ENCODE measurements around the gene ERBB2. TPM values are rescaled to one million over a fixed set of nuclear protein-coding genes. Genes with fewer than 3 reads are reported as not detected.

Gene ERBB2
- total RNA-seq, 1 donor from 2014 or later: 66.2 TPM

DNA sequence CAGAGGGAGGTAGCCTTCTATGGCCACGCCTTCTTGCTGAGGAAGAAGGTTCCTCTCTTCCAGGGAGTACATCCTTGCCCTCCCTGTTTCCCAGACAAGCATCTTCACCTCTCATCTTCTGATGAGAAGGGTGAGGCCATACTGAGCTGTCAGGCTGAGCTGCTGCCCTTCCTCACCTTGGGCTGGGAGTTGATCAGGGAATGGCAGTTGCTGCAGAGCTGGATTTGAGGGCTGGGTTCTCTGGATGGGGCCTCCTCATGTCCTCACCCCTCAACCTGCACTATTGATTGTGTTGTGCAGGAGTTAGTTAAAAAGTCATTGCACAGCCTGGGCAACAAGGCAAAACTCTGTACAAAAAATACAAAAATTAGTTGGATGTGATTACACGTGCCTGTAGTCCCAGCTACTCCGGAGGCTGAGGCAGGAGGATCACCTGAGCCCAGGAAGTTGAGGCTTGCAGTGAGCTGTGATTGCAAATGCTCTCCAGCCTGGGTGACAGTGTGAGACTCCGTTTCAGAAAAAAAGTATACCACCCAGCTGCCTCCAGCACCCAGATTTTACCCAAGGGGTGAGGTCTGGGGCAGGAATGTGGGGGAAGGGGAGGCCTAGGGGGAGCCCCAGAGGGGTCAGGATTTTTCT is 2.0 kb downstream of the ERBB2 start:
- DNase-seq (ENCODE audit: extremely low spot score, unreplicated experiment): no peak
- H3K4me3 Mint-ChIP-seq (ENCODE audit: unreplicated experiment): peak overlapping the region; percentile 78
- TF ChIP-seq, protein P1, sequence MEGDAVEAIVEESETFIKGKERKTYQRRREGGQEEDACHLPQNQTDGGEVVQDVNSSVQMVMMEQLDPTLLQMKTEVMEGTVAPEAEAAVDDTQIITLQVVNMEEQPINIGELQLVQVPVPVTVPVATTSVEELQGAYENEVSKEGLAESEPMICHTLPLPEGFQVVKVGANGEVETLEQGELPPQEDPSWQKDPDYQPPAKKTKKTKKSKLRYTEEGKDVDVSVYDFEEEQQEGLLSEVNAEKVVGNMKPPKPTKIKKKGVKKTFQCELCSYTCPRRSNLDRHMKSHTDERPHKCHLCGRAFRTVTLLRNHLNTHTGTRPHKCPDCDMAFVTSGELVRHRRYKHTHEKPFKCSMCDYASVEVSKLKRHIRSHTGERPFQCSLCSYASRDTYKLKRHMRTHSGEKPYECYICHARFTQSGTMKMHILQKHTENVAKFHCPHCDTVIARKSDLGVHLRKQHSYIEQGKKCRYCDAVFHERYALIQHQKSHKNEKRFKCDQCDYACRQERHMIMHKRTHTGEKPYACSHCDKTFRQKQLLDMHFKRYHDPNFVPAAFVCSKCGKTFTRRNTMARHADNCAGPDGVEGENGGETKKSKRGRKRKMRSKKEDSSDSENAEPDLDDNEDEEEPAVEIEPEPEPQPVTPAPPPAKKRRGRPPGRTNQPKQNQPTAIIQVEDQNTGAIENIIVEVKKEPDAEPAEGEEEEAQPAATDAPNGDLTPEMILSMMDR (IDR thresholded peaks at IDR 0.05): no peak
- H3K4me1 Mint-ChIP-seq (ENCODE audit: unreplicated experiment): peaks cover 34% of the 10 kb centered on the region
- H3K9me3 Mint-ChIP-seq (ENCODE audit: unreplicated experiment): no peaks in the 10 kb centered on the region
- H3K27ac Mint-ChIP-seq (ENCODE audit: unreplicated experiment): peak overlapping the region; percentile 40
- H3K27me3 Mint-ChIP-seq (ENCODE audit: unreplicated experiment): no peaks in the 10 kb centered on the region
- H3K36me3 Mint-ChIP-seq (ENCODE audit: unreplicated experiment): no peaks in the 10 kb centered on the region

DNA sequence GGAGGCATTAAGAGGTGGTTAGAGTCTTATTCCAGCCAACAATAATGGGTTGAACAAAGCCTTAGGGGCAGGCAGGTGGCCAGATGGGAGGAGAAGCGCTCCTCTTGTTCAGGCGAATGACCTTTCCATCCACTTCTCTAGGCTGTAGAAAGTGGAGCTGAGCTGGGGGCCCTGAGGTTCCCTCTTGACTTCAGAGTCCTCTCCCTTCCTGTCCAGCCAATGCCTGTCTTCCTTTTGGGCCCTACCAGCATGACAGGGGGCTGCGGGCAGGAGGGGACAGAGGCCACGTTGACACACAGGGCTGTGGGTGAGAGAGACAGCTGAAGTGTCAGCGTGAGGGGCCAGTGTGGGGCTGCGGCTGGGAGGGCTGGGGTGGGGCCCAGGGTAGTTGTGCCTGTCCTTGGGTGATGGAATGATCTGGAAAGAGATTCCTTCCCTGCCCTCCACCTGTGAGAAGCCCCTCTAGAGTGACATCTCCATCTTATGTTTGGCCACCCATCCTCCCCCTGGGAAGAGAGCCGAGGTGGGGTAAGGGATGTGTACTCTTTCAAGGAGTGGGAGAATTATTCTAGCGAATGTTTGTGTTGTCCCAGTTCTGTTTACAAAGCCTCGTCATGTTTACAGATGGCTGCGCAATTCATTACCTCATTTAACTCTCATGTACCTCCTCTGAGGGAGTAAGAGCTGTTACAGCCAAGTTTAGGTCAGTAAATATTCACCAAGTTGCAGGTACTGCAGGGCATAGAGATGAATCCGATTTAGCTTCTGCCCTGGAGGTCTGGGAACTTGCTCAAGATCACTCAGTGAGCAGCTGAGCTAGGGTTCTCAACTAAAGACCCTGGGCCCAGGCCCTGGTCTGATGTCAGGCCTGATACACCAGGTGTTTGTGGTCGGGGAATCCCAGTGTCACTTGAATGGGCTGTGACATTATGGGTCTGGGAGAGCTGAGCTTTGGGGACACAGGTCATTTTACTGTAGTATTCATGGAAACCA is 3.3 kb downstream of the ERBB2 start:
- Mint-ChIP-seq H3K36me3 (ENCODE audit: unreplicated experiment) (no peaks in the 10 kb centered on the region), H3K4me3 (ENCODE audit: unreplicated experiment) (no peak overlapping the region), H3K4me1 (ENCODE audit: unreplicated experiment) (peaks cover 34% of the 10 kb centered on the region), H3K9me3 (ENCODE audit: unreplicated experiment) (no peaks in the 10 kb centered on the region), H3K27me3 (ENCODE audit: unreplicated experiment) (no peaks in the 10 kb centered on the region), H3K27ac (ENCODE audit: unreplicated experiment) (no peak overlapping the region)
- no peak for DNase-seq (ENCODE audit: extremely low spot score, unreplicated experiment)
- TF ChIP-seq, protein P1 (IDR thresholded peaks at IDR 0.05): no peak

DNA sequence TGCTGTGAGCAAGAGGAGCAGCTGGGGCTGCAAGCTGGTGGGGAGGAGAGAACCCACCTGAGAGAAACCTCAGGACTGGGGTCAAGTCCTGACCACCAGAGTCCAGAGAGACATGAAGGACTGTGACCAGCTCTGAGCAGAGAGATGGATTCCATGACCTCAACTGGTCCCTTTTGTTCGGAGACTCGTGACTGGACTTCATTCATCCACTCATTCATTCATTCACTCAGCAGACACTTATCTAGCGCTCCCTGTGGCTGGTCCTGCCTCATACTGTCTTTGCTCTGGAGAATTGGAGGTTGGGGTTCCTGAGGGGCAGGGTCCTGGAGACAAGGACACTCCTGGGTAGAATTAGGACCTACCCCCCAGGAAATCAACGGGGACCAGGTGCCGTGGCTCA is 4.0 kb downstream of the ERBB2 start:
- Mint-ChIP-seq H3K36me3 (ENCODE audit: unreplicated experiment) (no peaks in the 10 kb centered on the region), H3K27ac (ENCODE audit: unreplicated experiment) (no peak overlapping the region), H3K27me3 (ENCODE audit: unreplicated experiment) (no peaks in the 10 kb centered on the region), H3K4me1 (ENCODE audit: unreplicated experiment) (peaks cover 32% of the 10 kb centered on the region), H3K9me3 (ENCODE audit: unreplicated experiment) (no peaks in the 10 kb centered on the region), H3K4me3 (ENCODE audit: unreplicated experiment) (no peak overlapping the region)
- TF ChIP-seq, protein P1 (IDR thresholded peaks at IDR 0.05): no peak
- no peak for DNase-seq (ENCODE audit: extremely low spot score, unreplicated experiment)

DNA sequence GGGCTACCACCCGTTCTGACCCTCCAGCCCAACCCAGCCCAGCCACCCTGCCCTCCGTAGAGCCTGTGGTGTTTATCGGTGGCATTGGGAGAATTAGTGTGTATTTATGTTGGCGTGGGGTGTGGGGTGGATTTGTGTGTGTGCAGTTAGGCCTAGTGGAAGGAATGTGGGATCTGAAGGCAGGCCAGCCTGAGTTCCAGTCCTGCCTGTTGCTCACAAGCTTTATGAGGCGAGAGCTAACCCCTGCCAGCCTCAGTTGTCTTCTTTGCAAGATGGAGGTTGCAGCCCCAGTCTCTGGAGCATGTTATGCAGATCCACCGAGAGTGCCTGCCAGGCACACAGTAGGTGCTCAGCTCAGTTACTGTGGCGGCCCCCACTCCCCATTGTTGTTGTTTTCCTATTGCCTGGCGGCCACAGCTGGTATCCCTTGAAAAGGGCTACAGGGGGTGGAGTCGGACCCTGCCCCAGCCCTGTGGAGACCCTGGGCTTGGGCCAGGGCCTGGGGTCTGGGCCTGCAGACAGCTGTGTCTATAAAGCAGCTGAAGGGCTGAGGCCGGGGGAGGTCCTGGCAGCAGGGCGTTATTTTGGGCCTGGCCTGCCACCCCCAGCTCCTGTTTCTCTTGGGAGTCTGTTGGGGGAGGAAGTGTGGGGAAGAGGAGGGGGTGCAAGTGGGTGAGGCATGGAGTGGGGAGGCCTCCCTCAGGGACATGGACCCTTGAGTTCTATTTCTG is 5.1 kb downstream of the ERBB2 start:
- Mint-ChIP-seq H3K4me1 (ENCODE audit: unreplicated experiment) (peaks cover 23% of the 10 kb centered on the region), H3K9me3 (ENCODE audit: unreplicated experiment) (no peaks in the 10 kb centered on the region), H3K27ac (ENCODE audit: unreplicated experiment) (peak overlapping the region; percentile 31), H3K4me3 (ENCODE audit: unreplicated experiment) (no peak overlapping the region), H3K27me3 (ENCODE audit: unreplicated experiment) (no peaks in the 10 kb centered on the region), H3K36me3 (ENCODE audit: unreplicated experiment) (peaks cover 3% of the 10 kb centered on the region)
- DNase-seq (ENCODE audit: extremely low spot score, unreplicated experiment): peak; percentile 77
- TF ChIP-seq, protein P1 (IDR thresholded peaks at IDR 0.05): peak; percentile 16
